HepG2 (cell line): Measurements from ENCODE around the gene ABCB11. TPM values are rescaled to one million over a fixed set of nuclear protein-coding genes. Genes with fewer than 3 reads are reported as not detected.
A peak's percentile ranks its signal among the peaks of the same experiment; 100 is the strongest.

Source experiments
- GATAD1 ChIP-seq: IDR thresholded peaks from 2 replicates; pipeline ENCODE4 v1.6.1; 2016; ENCODE audit warnings: missing genetic modification reagents, missing compliant biosample characterization
- HDAC2 ChIP-seq: sonication (generic); formaldehyde crosslinking; IDR thresholded peaks from 2 replicates; pipeline ENCODE4 v1.4.0; 2020; ENCODE audit warnings: missing genetic modification reagents
- HOXA7 ChIP-seq: sonication (generic); formaldehyde crosslinking; IDR thresholded peaks from 2 replicates; pipeline ENCODE4 v1.8.1; 2022; ENCODE audit warnings: mild to moderate bottlenecking, missing genetic modification reagents, moderate library complexity
- IKZF4 ChIP-seq: sonication (generic); formaldehyde crosslinking; IDR thresholded peaks from 2 replicates; pipeline ENCODE4 v1.5.1; 2020; ENCODE audit warnings: borderline replicate concordance, mild to moderate bottlenecking, low read depth, missing genetic modification reagents; ENCODE audit errors: not compliant biosample characterization
- MAFF ChIP-seq: IDR thresholded peaks from 2 replicates; pipeline ENCODE4 v1.6.1; 2011; ENCODE audit warnings: low read depth, low read length, improper control_type of control experiment
- MTF1 ChIP-seq: sonication (generic); formaldehyde crosslinking; IDR thresholded peaks from 2 replicates; pipeline ENCODE4 v1.5.0; 2020; ENCODE audit warnings: missing genetic modification reagents
- NFAT5 ChIP-seq: sonication (generic); formaldehyde crosslinking; IDR thresholded peaks from 2 replicates; pipeline ENCODE4 v1.4.0; 2020; ENCODE audit warnings: missing genetic modification reagents
- NFYB ChIP-seq: sonication (generic); formaldehyde crosslinking; IDR thresholded peaks from 2 replicates; pipeline ENCODE4 v1.4.0; 2020; ENCODE audit warnings: missing genetic modification reagents
- NR2F1 ChIP-seq, 2 experiments: fragments of 450-650 bp in 1 of 2; formaldehyde crosslinking in 1 of 2; IDR thresholded peaks; 2 replicates each; pipeline versions ENCODE4 v1.5.0 to v1.6.1; 2016 to 2020; ENCODE audit warnings: mild to moderate bottlenecking in 1 of 2, missing compliant biosample characterization in 1 of 2, missing genetic modification reagents in 1 of 2, moderate library complexity in 1 of 2
- POLR2A ChIP-seq, 2 experiments: IDR thresholded peaks; 2 replicates each; pipeline ENCODE4 v1.6.1; 2011; ENCODE audit warnings: low read depth in 2 of 2, low read length in 2 of 2, mild to moderate bottlenecking in 1 of 2, moderate library complexity in 1 of 2; ENCODE audit not compliant: insufficient read depth in 1 of 2
- SETDB1 ChIP-seq: sonication (generic); formaldehyde crosslinking; IDR thresholded peaks from 2 replicates; pipeline ENCODE4 v1.5.1; 2020; ENCODE audit warnings: missing genetic modification reagents, mild to moderate bottlenecking, borderline replicate concordance
- SP2 ChIP-seq: sonication (generic); formaldehyde crosslinking; IDR thresholded peaks from 2 replicates; pipeline ENCODE4 v1.5.1; 2020; ENCODE audit warnings: mild to moderate bottlenecking, missing genetic modification reagents
- TOE1 ChIP-seq: sonication (generic); formaldehyde crosslinking; IDR thresholded peaks from 2 replicates; pipeline ENCODE4 v1.4.0; 2020; ENCODE audit warnings: mild to moderate bottlenecking, missing genetic modification reagents
- YEATS2 ChIP-seq: sonication (generic); formaldehyde crosslinking; IDR thresholded peaks from 2 replicates; pipeline ENCODE4 v1.4.0; 2020; ENCODE audit warnings: missing genetic modification reagents, borderline replicate concordance
- ZBTB37 ChIP-seq: sonication (generic); formaldehyde crosslinking; IDR thresholded peaks from 2 replicates; pipeline ENCODE4 v1.4.0; 2020; ENCODE audit warnings: mild to moderate bottlenecking, missing genetic modification reagents
- ZFP41 ChIP-seq: sonication (generic); formaldehyde crosslinking; IDR thresholded peaks from 2 replicates; pipeline ENCODE4 v1.4.0; 2020; ENCODE audit warnings: mild to moderate bottlenecking, missing genetic modification reagents, borderline replicate concordance
- ZNF138 ChIP-seq: sonication (generic); formaldehyde crosslinking; IDR thresholded peaks from 2 replicates; pipeline ENCODE4 v1.5.0; 2020; ENCODE audit warnings: mild to moderate bottlenecking, low read depth, missing genetic modification reagents
- ZNF484 ChIP-seq: sonication (generic); formaldehyde crosslinking; IDR thresholded peaks from 2 replicates; pipeline ENCODE4 v1.5.1; 2020; ENCODE audit warnings: mild to moderate bottlenecking, low read depth, missing genetic modification reagents, borderline replicate concordance
- ZNF589 ChIP-seq: sonication (generic); formaldehyde crosslinking; conservative IDR thresholded peaks from 2 replicates; pipeline ENCODE4 v1.8.0; 2022; ENCODE audit warnings: mild to moderate bottlenecking, moderate library complexity, missing genetic modification reagents
- polyA plus RNA-seq, 8 experiments: library from polyadenylated mRNA; depleted of rRNA in 3 of 8; stranded (reverse) in 7 of 8; unstranded in 1 of 8; fragments of >200 nt; fragmentation: Illumina TruSeq in 4 of 8; extraction: Trizol in 4 of 8; gene quantifications; 2 replicates each; pipeline versions ENCODE4 v1.2.1 to v1.2.3, GENCODE V29; 2011 to 2016; ENCODE audit warnings: low read depth in 4 of 8, missing spikeins in 1 of 8, mixed read lengths in 1 of 8; ENCODE audit not compliant: insufficient read depth in 1 of 8
- total RNA-seq, 5 experiments: library from RNA; depleted of rRNA; stranded (reverse); fragments of >200 nt; fragmentation: Illumina TruSeq; extraction: Trizol; gene quantifications; 2 replicates each; pipeline ENCODE4 v1.2.3, GENCODE V29; 2016; ENCODE audit warnings: low read depth in 1 of 5
- TF ChIP-seq, protein P1 (sequence below): IDR thresholded peaks from 2 replicates; pipeline ENCODE4 v1.6.1; 2016; ENCODE audit warnings: missing biosample characterization, missing genetic modification reagents, low read depth

ABCB11 gene
- total and polyA plus RNA-seq, 2 of the 13 experiments (the other 11 are each of a cell fraction or from before 2014, with no cell fraction given) = not detected

GRCh38 chr2:168890006-168890782 lies 140.9 kb downstream of the ABCB11 start, which contains the start of gene SPC25 (continued):
- TF ChIP-seq, protein P1, sequence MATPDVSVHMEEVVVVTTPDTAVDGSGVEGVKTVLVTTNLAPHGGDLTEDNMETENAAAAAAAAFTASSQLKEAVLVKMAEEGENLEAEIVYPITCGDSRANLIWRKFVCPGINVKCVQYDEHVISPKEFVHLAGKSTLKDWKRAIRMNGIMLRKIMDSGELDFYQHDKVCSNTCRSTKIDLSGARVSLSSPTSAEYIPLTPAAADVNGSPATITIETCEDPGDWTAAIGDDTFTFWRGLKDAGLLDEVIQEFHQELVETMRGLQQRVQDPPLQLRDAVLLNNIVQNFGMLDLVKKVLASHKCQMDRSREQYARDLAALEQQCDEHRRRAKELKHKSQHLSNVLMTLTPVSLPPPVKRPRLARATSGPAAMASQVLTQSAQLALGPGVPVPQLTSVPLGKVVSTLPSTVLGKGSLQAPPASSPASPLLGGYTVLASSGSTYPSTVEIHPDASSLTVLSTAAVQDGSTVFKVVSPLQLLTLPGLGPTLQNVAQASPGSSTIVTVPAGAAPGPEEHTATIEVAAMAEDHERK = no peak
- no peak for TF ChIP-seq ZNF484 (CRISPR knock-in tag)
- peak; percentile 83; the same call in 1 of the 2 replicates for TF ChIP-seq ZFP41 (CRISPR knock-in tag)
- peak; percentile 93 for TF ChIP-seq SP2
- no peak for TF ChIP-seq ZNF138 (CRISPR knock-in tag)
- TF ChIP-seq MTF1 (CRISPR knock-in tag) = no peak
- TF ChIP-seq SETDB1 (CRISPR knock-in tag) = no peak
- TF ChIP-seq NFAT5 (CRISPR knock-in tag) = no peak
- peak; percentile 70; the same call in 1 of the 2 replicates for TF ChIP-seq HDAC2 (CRISPR knock-in tag)
- no peak for TF ChIP-seq ZBTB37 (CRISPR knock-in tag)
- no peak for TF ChIP-seq HOXA7 (CRISPR knock-in tag)
- peak; percentile 100 for TF ChIP-seq NFYB (CRISPR knock-in tag)
- TF ChIP-seq ZNF589 (CRISPR knock-in tag) = no peak
- peak; percentile 12; the same call in 1 of the 2 replicates for TF ChIP-seq TOE1
- TF ChIP-seq POLR2A (IDR thresholded peaks at IDR 0.05; ENCODE audit: insufficient read depth in 1 of 2, low read depth in 2 of 2, low read length in 2 of 2) = peak; percentile 57 to 66; a peak in 3 of 4 replicates
- TF ChIP-seq NR2F1 (CRISPR knock-in tag; IDR thresholded peaks at IDR 0.05) = no peak
- peak; percentile 88 for TF ChIP-seq YEATS2
- peak; percentile 69 for TF ChIP-seq IKZF4 (CRISPR knock-in tag)
- TF ChIP-seq GATAD1 (CRISPR knock-in tag) = peak; percentile 98
- TF ChIP-seq MAFF = 0 out of 2 replicates have a peak, but pooled peaks have one; percentile 2
